GM12874 (cell line): ENCODE measurements around the gene GEMIN4.
A peak's percentile ranks its signal among the peaks of the same experiment; 100 is the strongest.

Experiments
- TF ChIP-seq, protein P1 (sequence below): IDR thresholded peaks from 2 replicates; pipeline ENCODE4 v1.5.1; 2011; ENCODE audit warnings: low read depth, mild to moderate bottlenecking, control low read depth, low read length, moderate library complexity; ENCODE audit not compliant: insufficient read depth

The GEMIN4 gene

GRCh38 chr17:795721-796120 is 43.7 kb upstream of the GEMIN4 start:
- TF ChIP-seq, protein P1, sequence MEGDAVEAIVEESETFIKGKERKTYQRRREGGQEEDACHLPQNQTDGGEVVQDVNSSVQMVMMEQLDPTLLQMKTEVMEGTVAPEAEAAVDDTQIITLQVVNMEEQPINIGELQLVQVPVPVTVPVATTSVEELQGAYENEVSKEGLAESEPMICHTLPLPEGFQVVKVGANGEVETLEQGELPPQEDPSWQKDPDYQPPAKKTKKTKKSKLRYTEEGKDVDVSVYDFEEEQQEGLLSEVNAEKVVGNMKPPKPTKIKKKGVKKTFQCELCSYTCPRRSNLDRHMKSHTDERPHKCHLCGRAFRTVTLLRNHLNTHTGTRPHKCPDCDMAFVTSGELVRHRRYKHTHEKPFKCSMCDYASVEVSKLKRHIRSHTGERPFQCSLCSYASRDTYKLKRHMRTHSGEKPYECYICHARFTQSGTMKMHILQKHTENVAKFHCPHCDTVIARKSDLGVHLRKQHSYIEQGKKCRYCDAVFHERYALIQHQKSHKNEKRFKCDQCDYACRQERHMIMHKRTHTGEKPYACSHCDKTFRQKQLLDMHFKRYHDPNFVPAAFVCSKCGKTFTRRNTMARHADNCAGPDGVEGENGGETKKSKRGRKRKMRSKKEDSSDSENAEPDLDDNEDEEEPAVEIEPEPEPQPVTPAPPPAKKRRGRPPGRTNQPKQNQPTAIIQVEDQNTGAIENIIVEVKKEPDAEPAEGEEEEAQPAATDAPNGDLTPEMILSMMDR: no peak

GRCh38 chr17:795276-795675 is 43.2 kb upstream of the GEMIN4 start:
- TF ChIP-seq, protein P1: no peak

- TF ChIP-seq, protein P1: peak; percentile 77
These were observed 42.8 kb upstream of the GEMIN4 start for GRCh38 chr17:794876-795275.

- TF ChIP-seq, protein P1: no peak
These were observed 40.2 kb upstream of the GEMIN4 start for GRCh38 chr17:792277-792676.

DNA sequence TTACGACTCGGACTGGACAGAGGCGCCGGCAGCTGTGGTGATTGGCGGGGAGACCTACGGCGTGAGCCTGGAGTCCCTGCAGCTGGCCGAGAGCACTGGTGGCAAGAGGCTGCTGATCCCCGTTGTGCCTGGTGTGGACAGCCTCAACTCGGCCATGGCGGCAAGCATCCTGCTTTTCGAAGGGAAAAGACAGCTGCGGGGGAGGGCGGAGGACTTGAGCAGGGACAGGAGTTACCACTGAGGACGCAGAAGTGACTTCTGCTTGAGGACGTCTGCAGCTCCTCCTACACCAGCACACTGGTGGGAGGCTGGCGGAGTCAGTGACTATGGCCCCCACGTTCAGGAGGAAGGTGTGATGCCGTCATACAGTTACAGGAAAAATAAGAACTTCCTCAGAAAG is 39.8 kb upstream of the GEMIN4 start:
- TF ChIP-seq, protein P1: no peak

DNA sequence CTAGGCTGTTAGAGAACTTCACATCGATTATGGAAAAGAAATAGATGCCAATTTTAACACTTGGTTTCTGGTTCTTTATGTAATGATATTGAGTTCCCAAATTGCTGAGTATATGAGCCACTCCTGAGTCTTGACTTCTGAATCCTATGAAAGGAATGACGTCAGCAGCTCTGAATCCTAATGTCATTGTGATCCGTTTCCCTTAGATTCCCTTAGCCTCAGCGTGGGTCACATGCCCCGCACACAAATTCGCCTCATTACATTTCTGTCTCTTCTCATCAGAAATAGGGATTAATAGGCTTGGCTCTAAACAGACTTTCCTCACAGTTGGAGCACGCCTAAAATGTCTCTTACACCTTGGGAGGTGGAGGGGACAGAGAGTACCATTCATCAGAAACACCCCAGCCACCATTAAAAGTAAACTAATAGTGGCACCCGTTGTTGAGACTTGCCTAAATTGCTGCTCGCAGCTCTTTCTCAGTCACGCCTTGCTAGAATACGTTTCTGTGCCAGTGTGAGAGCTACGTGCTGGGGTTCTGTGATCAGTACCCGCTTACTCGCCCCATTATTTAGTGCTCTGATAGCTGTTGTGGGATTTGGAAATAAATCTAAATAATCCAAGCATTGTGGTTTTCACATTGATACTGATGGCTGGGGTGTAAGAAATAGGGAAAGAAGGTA is 37.2 kb upstream of the GEMIN4 start:
- TF ChIP-seq, protein P1: no peak

GRCh38 chr17:788551-788950 is 36.5 kb upstream of the GEMIN4 start:
- TF ChIP-seq, protein P1: no peak
